Immature natural killer cell (primary cell): Measurements from ENCODE around the gene NHS. TPM values are rescaled to one million over a fixed set of nuclear protein-coding genes. Genes with fewer than 3 reads are reported as not detected.

ENCODE experiments used
- DNase-seq, 3 donors: peaks; one replicate each; pipeline ENCODE4 v3.0.0; 2022; ENCODE audit warnings: mixed read lengths in 1 of 3
- H3K27ac Mint-ChIP-seq, 6 donors: one replicate each; pipeline ENCODE4 v1.8.0; 2020; ENCODE audit warnings: mixed read lengths in 6 of 6, mild to moderate bottlenecking in 5 of 6, inconsistent platforms in 4 of 6, moderate library complexity in 3 of 6
- H3K27me3 Mint-ChIP-seq, 3 donors: one replicate each; pipeline ENCODE4 v1.8.0; 2020 to 2021; ENCODE audit warnings: low read depth in 3 of 3, mild to moderate bottlenecking in 3 of 3, mixed read lengths in 3 of 3, moderate library complexity in 3 of 3, inconsistent platforms in 1 of 3
- H3K36me3 Mint-ChIP-seq, 3 donors: one replicate each; pipeline ENCODE4 v1.8.0; 2020; ENCODE audit warnings: mixed read lengths in 3 of 3, inconsistent platforms in 2 of 3, mild to moderate bottlenecking in 2 of 3
- H3K4me1 Mint-ChIP-seq, 2 donors: one replicate each; pipeline ENCODE4 v1.8.0; 2020; ENCODE audit warnings: inconsistent platforms in 2 of 2, mild to moderate bottlenecking in 2 of 2, mixed read lengths in 2 of 2, moderate library complexity in 1 of 2
- H3K4me3 Mint-ChIP-seq, 5 donors: one replicate each; pipeline ENCODE4 v1.8.0; 2020; ENCODE audit warnings: mild to moderate bottlenecking in 5 of 5, mixed read lengths in 5 of 5, inconsistent platforms in 3 of 5, moderate library complexity in 3 of 5
- H3K9me3 Mint-ChIP-seq, 6 donors: one replicate each; pipeline ENCODE4 v1.8.0; 2020; ENCODE audit warnings: mild to moderate bottlenecking in 6 of 6, mixed read lengths in 6 of 6, inconsistent platforms in 4 of 6, moderate library complexity in 3 of 6
- polyA plus RNA-seq, 3 donors: library from polyadenylated mRNA; unstranded; fragments of 300-500 nt; fragmentation: Illumina TruSeq; gene quantifications; one replicate each; pipeline ENCODE4 v1.2.3, GENCODE V29; 2021

Gene NHS
- polyA plus RNA-seq, 3 donors from 2014 or later: 0.87 TPM; not detected in 2

- no peak overlapping the region for H3K27ac Mint-ChIP-seq
- H3K36me3 Mint-ChIP-seq: no peaks in the 10 kb centered on the region
- H3K4me3 Mint-ChIP-seq: no peak overlapping the region
- DNase-seq: no peak
- no peaks in the 10 kb centered on the region for H3K9me3 Mint-ChIP-seq
- H3K27me3 Mint-ChIP-seq: peaks cover 2 to 4% (median 3%) of the 10 kb centered on the region in 3 donors
- H3K4me1 Mint-ChIP-seq: no peaks in the 10 kb centered on the region
Measured at GRCh38 chrX:17662391-17662790, 287.4 kb downstream of the NHS start.

GRCh38 chrX:17668929-17669328 lies 293.9 kb downstream of the NHS start:
- no peaks in the 10 kb centered on the region for H3K4me1 Mint-ChIP-seq
- H3K36me3 Mint-ChIP-seq: no peaks in the 10 kb centered on the region
- H3K27me3 Mint-ChIP-seq: peaks cover 0 to 5% (median 4%) of the 10 kb centered on the region in 3 donors
- no peak overlapping the region for H3K4me3 Mint-ChIP-seq
- DNase-seq: no peak
- H3K9me3 Mint-ChIP-seq: no peaks in the 10 kb centered on the region
- no peak overlapping the region for H3K27ac Mint-ChIP-seq

- Mint-ChIP-seq H3K4me3 (no peak overlapping the region), H3K36me3 (no peaks in the 10 kb centered on the region), H3K27ac (no peak overlapping the region), H3K9me3 (peaks cover 0 to under 1% (median 0%) of the 10 kb centered on the region in 6 donors), H3K27me3 (peaks cover 2 to 5% (median 4%) of the 10 kb centered on the region in 3 donors), H3K4me1 (no peaks in the 10 kb centered on the region)
- DNase-seq: no peak
Measured at GRCh38 chrX:17669458-17669857, 294.5 kb downstream of the NHS start.

GRCh38 chrX:17669891-17670290 lies 294.9 kb downstream of the NHS start:
- Mint-ChIP-seq H3K9me3 (peaks cover 0 to 2% (median 0%) of the 10 kb centered on the region in 6 donors), H3K36me3 (no peaks in the 10 kb centered on the region), H3K27me3 (peaks cover 2 to 5% (median 4%) of the 10 kb centered on the region in 3 donors), H3K4me3 (no peak overlapping the region), H3K27ac (no peak overlapping the region), H3K4me1 (no peaks in the 10 kb centered on the region)
- DNase-seq: no peak

- H3K9me3 Mint-ChIP-seq: peaks cover 0 to 2% (median 0%) of the 10 kb centered on the region in 6 donors
- H3K36me3 Mint-ChIP-seq: no peaks in the 10 kb centered on the region
- no peak for DNase-seq
Measured at GRCh38 chrX:17670874-17671273, 295.9 kb downstream of the NHS start.

GRCh38 chrX:17674601-17675000 lies 299.6 kb downstream of the NHS start:
- no peaks in the 10 kb centered on the region for H3K4me1 Mint-ChIP-seq

More at GRCh38 chrX:17670874-17671273, 295.9 kb downstream of the NHS start:
- Mint-ChIP-seq H3K4me1 (no peaks in the 10 kb centered on the region), H3K4me3 (no peak overlapping the region), H3K27ac (no peak overlapping the region), H3K27me3 (peaks cover 2 to 5% (median 4%) of the 10 kb centered on the region in 3 donors)

GRCh38 chrX:17679261-17679660 lies 304.3 kb downstream of the NHS start:
- no peak overlapping the region for H3K4me3 Mint-ChIP-seq
- no peak overlapping the region for H3K27ac Mint-ChIP-seq
- peaks cover 0 to 2% (median 0%) of the 10 kb centered on the region in 6 donors for H3K9me3 Mint-ChIP-seq
- peaks cover 5 to 21% of the 10 kb centered on the region in 2 donors for H3K4me1 Mint-ChIP-seq
- H3K27me3 Mint-ChIP-seq: peaks cover 2 to 6% (median 4%) of the 10 kb centered on the region in 3 donors
- no peak for DNase-seq
- H3K36me3 Mint-ChIP-seq: no peaks in the 10 kb centered on the region

More at GRCh38 chrX:17674601-17675000, 299.6 kb downstream of the NHS start:
- Mint-ChIP-seq H3K4me3 (no peak overlapping the region), H3K36me3 (no peaks in the 10 kb centered on the region), H3K9me3 (peaks cover 0 to 2% (median 0%) of the 10 kb centered on the region in 6 donors), H3K27me3 (peaks cover 0 to 2% (median 2%) of the 10 kb centered on the region in 3 donors), H3K27ac (no peak overlapping the region)
- DNase-seq: no peak

GRCh38 chrX:17679820-17680219 lies 304.8 kb downstream of the NHS start:
- Mint-ChIP-seq H3K9me3 (no peaks in the 10 kb centered on the region), H3K27me3 (peaks cover 2 to 6% (median 4%) of the 10 kb centered on the region in 3 donors), H3K27ac (no peak overlapping the region), H3K4me3 (no peak overlapping the region), H3K4me1 (peaks cover 5 to 21% of the 10 kb centered on the region in 2 donors), H3K36me3 (no peaks in the 10 kb centered on the region)
- no peak for DNase-seq

- peaks cover 2 to 6% (median 4%) of the 10 kb centered on the region in 3 donors for H3K27me3 Mint-ChIP-seq
- H3K4me1 Mint-ChIP-seq: peaks cover 5 to 21% of the 10 kb centered on the region in 2 donors
- no peaks in the 10 kb centered on the region for H3K36me3 Mint-ChIP-seq
- H3K4me3 Mint-ChIP-seq: no peak overlapping the region
- no peak overlapping the region for H3K27ac Mint-ChIP-seq
- no peak for DNase-seq
- H3K9me3 Mint-ChIP-seq: peaks cover 0 to 2% (median 0%) of the 10 kb centered on the region in 6 donors
Measured at GRCh38 chrX:17680732-17681413, 305.9 kb downstream of the NHS start.

- Mint-ChIP-seq H3K9me3 (peaks cover 0 to 2% (median 0%) of the 10 kb centered on the region in 6 donors), H3K36me3 (no peaks in the 10 kb centered on the region), H3K4me1 (peaks cover 5 to 21% of the 10 kb centered on the region in 2 donors), H3K27ac (no peak overlapping the region), H3K27me3 (peaks cover 2 to 6% (median 4%) of the 10 kb centered on the region in 3 donors), H3K4me3 (peak overlapping the region in 3 of 5 donors; percentile 3 to 58 (median 22))
- peak in 1 of 3 donors; percentile 16 for DNase-seq
Measured at GRCh38 chrX:17682259-17682658, 307.3 kb downstream of the NHS start.

- Mint-ChIP-seq H3K9me3 (peaks cover 0 to 2% (median 0%) of the 10 kb centered on the region in 6 donors), H3K27ac (no peak overlapping the region), H3K4me1 (peaks cover 5 to 21% of the 10 kb centered on the region in 2 donors), H3K4me3 (no peak overlapping the region), H3K36me3 (no peaks in the 10 kb centered on the region), H3K27me3 (peaks cover 4 to 12% (median 8%) of the 10 kb centered on the region in 3 donors)
- DNase-seq: no peak
Measured at GRCh38 chrX:17685026-17685425, 310.0 kb downstream of the NHS start.

GRCh38 chrX:17687648-17688047 lies 312.6 kb downstream of the NHS start:
- Mint-ChIP-seq H3K4me1 (peaks cover 2 to 10% of the 10 kb centered on the region in 2 donors), H3K4me3 (no peak overlapping the region), H3K27ac (no peak overlapping the region), H3K9me3 (peaks cover 0 to 2% (median 0%) of the 10 kb centered on the region in 6 donors), H3K36me3 (no peaks in the 10 kb centered on the region), H3K27me3 (peaks cover 3 to 7% (median 6%) of the 10 kb centered on the region in 3 donors)
- no peak for DNase-seq

GRCh38 chrX:17689971-17690409 lies 315.0 kb downstream of the NHS start:
- peak in 2 of 3 donors; percentile 18 to 19 for DNase-seq
- peaks cover 3 to 7% (median 6%) of the 10 kb centered on the region in 3 donors for H3K27me3 Mint-ChIP-seq
- no peak overlapping the region for H3K4me3 Mint-ChIP-seq
- H3K36me3 Mint-ChIP-seq: no peaks in the 10 kb centered on the region
- peaks cover 0 to 2% (median 0%) of the 10 kb centered on the region in 6 donors for H3K9me3 Mint-ChIP-seq
- no peaks in the 10 kb centered on the region for H3K4me1 Mint-ChIP-seq
- H3K27ac Mint-ChIP-seq: no peak overlapping the region

- Mint-ChIP-seq H3K9me3 (no peaks in the 10 kb centered on the region), H3K27ac (no peak overlapping the region), H3K27me3 (peaks cover 4 to 9% (median 5%) of the 10 kb centered on the region in 3 donors), H3K4me1 (no peaks in the 10 kb centered on the region), H3K4me3 (no peak overlapping the region), H3K36me3 (no peaks in the 10 kb centered on the region)
- no peak for DNase-seq
Measured at GRCh38 chrX:17692709-17693346, 317.8 kb downstream of the NHS start.
